HepG2 (cell line): ENCODE measurements around the gene RPL36AL. TPM values are rescaled to one million over a fixed set of nuclear protein-coding genes. Genes with fewer than 3 reads are reported as not detected.

Experiments
- BHLHE40 ChIP-seq: IDR thresholded peaks from 2 replicates; pipeline ENCODE4 v1.6.1; 2011; ENCODE audit warnings: low read length, improper control_type of control experiment
- DNMT3B ChIP-seq: conservative IDR thresholded peaks from 2 replicates; pipeline ENCODE4 v1.6.1; 2016; ENCODE audit warnings: missing biosample characterization, control low read depth
- FOXO1 ChIP-seq: sonication (generic); formaldehyde crosslinking; IDR thresholded peaks from 2 replicates; pipeline ENCODE4 v1.4.0; 2020; ENCODE audit warnings: missing genetic modification reagents
- GATA4 ChIP-seq: sonication (generic); IDR thresholded peaks from 2 replicates; pipeline ENCODE4 v1.6.1; 2016; ENCODE audit warnings: antibody characterized with exemption, low read depth, borderline replicate concordance
- KLF6 ChIP-seq: IDR thresholded peaks from 2 replicates; pipeline ENCODE4 v1.8.0; 2016; ENCODE audit warnings: missing biosample characterization, missing genetic modification reagents
- NR0B2 ChIP-seq: sonication (generic); formaldehyde crosslinking; IDR thresholded peaks from 2 replicates; pipeline ENCODE4 v1.4.0; 2020; ENCODE audit warnings: mild to moderate bottlenecking, missing genetic modification reagents
- PAXIP1 ChIP-seq: sonication (generic); formaldehyde crosslinking; conservative IDR thresholded peaks from 2 replicates; pipeline ENCODE4 v1.4.0; 2020; ENCODE audit warnings: mild to moderate bottlenecking, missing genetic modification reagents, moderate library complexity
- YY1 ChIP-seq: IDR thresholded peaks from 2 replicates; pipeline ENCODE4 v1.6.1; 2011; ENCODE audit warnings: low read length, low read depth, moderate library complexity, mild to moderate bottlenecking; ENCODE audit not compliant: insufficient read depth, insufficient replicate concordance
- ZBTB34 ChIP-seq: sonication (generic); formaldehyde crosslinking; IDR thresholded peaks from 2 replicates; pipeline ENCODE4 v1.8.0; 2022; ENCODE audit warnings: mild to moderate bottlenecking, missing genetic modification reagents
- ZBTB46 ChIP-seq: sonication (generic); formaldehyde crosslinking; IDR thresholded peaks from 2 replicates; pipeline ENCODE4 v1.4.0; 2020; ENCODE audit warnings: mild to moderate bottlenecking, missing genetic modification reagents, borderline replicate concordance
- ZMYM3 ChIP-seq: sonication (generic); formaldehyde crosslinking; IDR thresholded peaks from 2 replicates; pipeline ENCODE4 v1.5.1; 2020; ENCODE audit warnings: mild to moderate bottlenecking, missing genetic modification reagents
- ZNF296 ChIP-seq: sonication (generic); formaldehyde crosslinking; conservative IDR thresholded peaks from 2 replicates; pipeline ENCODE4 v1.5.0; 2020; ENCODE audit warnings: mild to moderate bottlenecking, missing genetic modification reagents
- ZNF329 ChIP-seq: sonication (generic); formaldehyde crosslinking; IDR thresholded peaks from 2 replicates; pipeline ENCODE4 v1.9.0; 2021; ENCODE audit warnings: low read depth, mild to moderate bottlenecking, missing genetic modification reagents
- ZNF503 ChIP-seq: sonication (generic); formaldehyde crosslinking; IDR thresholded peaks from 2 replicates; pipeline ENCODE4 v1.4.0; 2020; ENCODE audit warnings: missing genetic modification reagents
- ZNF510 ChIP-seq: sonication (generic); formaldehyde crosslinking; IDR thresholded peaks from 2 replicates; pipeline ENCODE4 v1.4.0; 2020; ENCODE audit warnings: low read depth, mild to moderate bottlenecking, missing genetic modification reagents
- polyA plus RNA-seq, 8 experiments: library from polyadenylated mRNA; depleted of rRNA in 3 of 8; stranded (reverse) in 7 of 8; unstranded in 1 of 8; fragments of >200 nt; fragmentation: Illumina TruSeq in 4 of 8; extraction: Trizol in 4 of 8; gene quantifications; 2 replicates each; pipeline versions ENCODE4 v1.2.1 to v1.2.3, GENCODE V29; 2011 to 2016; ENCODE audit warnings: low read depth in 4 of 8, missing spikeins in 1 of 8, mixed read lengths in 1 of 8; ENCODE audit not compliant: insufficient read depth in 1 of 8
- total RNA-seq, 5 experiments: library from RNA; depleted of rRNA; stranded (reverse); fragments of >200 nt; fragmentation: Illumina TruSeq; extraction: Trizol; gene quantifications; 2 replicates each; pipeline ENCODE4 v1.2.3, GENCODE V29; 2016; ENCODE audit warnings: low read depth in 1 of 5

Gene RPL36AL
- total and polyA plus RNA-seq, 2 of the 13 experiments (the other 11 are each of a cell fraction or from before 2014, with no cell fraction given) = 90.0 to 294 TPM

GRCh38 chr14:49633640-49634546, 13.5 kb upstream of the RPL36AL start (continued):
- peak; percentile 73; the same call in 1 of the 2 replicates for TF ChIP-seq PAXIP1 (CRISPR knock-in tag)
- TF ChIP-seq YY1 = peak; percentile 9
- no peak; the same call in 1 of the 2 replicates for TF ChIP-seq GATA4
- TF ChIP-seq ZNF503 = peak; percentile 33; the same call in 1 of the 2 replicates
- peak; percentile 22; the same call in 1 of the 2 replicates for TF ChIP-seq FOXO1 (CRISPR knock-in tag)
- TF ChIP-seq ZBTB34 (CRISPR knock-in tag) = peak; percentile 81; the same call in 1 of the 2 replicates
- TF ChIP-seq KLF6 (CRISPR knock-in tag) = peak; percentile 87
- peak; percentile 85; the same call in 1 of the 2 replicates for TF ChIP-seq ZBTB46 (CRISPR knock-in tag)
- peak; percentile 11; the same call in 1 of the 2 replicates for TF ChIP-seq ZMYM3
- peak; percentile 55; the same call in 1 of the 2 replicates for TF ChIP-seq DNMT3B (CRISPR knock-in tag)
- peak; percentile 79; the same call in 1 of the 2 replicates for TF ChIP-seq ZNF296
- peak; percentile 54; the same call in 1 of the 2 replicates for TF ChIP-seq ZNF510 (CRISPR knock-in tag)
- TF ChIP-seq NR0B2 = peak; percentile 87
- TF ChIP-seq BHLHE40 = peak; percentile 43
- TF ChIP-seq ZNF329 (CRISPR knock-in tag) = peak; percentile 30; the same call in 1 of the 2 replicates
